ENCODE data around the gene SSC5D. TPM values are rescaled to one million over a fixed set of nuclear protein-coding genes. Genes with fewer than 3 reads are reported as not detected.

SSC5D gene
- total RNA-seq, 4 donors from 2014 or later = 1.7 to 2.9 (median 2.2) TPM

DNA sequence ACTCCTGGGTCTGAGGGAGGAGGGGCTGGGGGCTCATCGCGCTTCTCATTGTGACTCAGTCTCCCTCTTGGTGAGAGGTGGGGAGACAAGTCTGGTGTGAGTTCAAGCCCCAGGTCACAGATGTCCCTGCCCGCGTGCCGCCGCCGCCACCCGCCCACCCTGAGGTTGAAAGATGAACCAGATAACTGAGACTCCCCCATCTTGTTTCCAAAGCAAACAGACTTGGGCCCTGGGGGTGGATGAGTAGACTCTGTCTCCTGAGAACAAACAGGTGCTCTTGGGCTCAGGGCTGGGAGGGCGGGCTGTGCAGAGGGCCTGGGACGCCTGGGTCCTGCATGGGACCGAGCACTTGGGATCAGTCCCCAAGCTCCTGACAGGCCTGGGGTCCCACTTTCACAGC, 48.1 kb downstream of the SSC5D start:
- intact Hi-C loops (cut with DNase I) = no loop called here
- 81 to 93% methylated on average over 5 to 8 of the region's 11 CpGs for WGBS, 2 donors
- Histone ChIP-seq H3K27ac (no peak overlapping the region), H3K4me1 (no peaks in the 10 kb centered on the region), H3K4me3 (replicated peaks in 1 of 3) (no peak overlapping the region), H3K9me3 (no peaks in the 10 kb centered on the region), H3K36me3 (no peaks in the 10 kb centered on the region), H3K27me3 (no peaks in the 10 kb centered on the region)
- no peak for TF ChIP-seq POLR2A (IDR thresholded peaks at IDR 0.05)
- TF ChIP-seq, protein P1, sequence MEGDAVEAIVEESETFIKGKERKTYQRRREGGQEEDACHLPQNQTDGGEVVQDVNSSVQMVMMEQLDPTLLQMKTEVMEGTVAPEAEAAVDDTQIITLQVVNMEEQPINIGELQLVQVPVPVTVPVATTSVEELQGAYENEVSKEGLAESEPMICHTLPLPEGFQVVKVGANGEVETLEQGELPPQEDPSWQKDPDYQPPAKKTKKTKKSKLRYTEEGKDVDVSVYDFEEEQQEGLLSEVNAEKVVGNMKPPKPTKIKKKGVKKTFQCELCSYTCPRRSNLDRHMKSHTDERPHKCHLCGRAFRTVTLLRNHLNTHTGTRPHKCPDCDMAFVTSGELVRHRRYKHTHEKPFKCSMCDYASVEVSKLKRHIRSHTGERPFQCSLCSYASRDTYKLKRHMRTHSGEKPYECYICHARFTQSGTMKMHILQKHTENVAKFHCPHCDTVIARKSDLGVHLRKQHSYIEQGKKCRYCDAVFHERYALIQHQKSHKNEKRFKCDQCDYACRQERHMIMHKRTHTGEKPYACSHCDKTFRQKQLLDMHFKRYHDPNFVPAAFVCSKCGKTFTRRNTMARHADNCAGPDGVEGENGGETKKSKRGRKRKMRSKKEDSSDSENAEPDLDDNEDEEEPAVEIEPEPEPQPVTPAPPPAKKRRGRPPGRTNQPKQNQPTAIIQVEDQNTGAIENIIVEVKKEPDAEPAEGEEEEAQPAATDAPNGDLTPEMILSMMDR (IDR thresholded peaks at IDR 0.05) = no peak
- no peak for DNase-seq

DNA sequence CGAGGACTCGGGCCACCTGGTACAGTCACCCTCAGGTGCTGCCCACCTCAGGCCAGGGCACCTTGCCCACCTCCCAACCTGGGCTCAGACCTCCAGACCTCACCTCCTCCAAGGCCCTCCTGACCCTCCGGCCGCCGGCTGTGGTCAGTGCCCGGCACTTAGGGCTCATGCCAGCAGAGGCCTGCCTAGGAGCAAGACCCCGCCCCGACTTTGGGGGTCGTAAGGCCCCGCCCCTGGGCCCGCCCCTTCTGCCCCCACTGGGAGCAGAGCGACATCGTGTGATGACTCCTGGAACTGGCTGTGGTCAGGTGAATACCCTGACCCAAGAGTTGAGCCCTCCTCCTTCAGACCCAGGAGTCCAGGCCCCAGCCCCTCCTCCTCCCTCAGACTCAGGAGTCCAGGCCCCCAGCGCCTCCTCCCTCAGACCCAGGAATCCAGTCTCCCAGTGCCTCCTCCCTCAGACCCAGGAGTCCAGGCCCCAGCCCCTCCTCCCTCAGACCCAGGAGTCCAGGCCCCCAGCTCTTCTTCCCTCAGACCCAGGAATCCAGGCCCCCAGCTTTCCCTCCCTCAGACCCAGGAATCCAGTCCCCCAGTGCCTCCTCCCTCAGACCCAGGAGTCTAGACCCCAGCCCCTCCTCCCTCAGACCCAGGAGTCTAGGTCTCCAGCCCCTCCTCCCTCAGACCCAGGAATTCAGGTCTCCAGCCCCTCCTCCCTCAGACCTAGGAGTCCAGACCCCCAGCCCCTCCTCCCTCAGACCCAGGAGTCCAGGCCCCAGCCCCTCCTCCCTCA, 48.9 kb downstream of the SSC5D start, which contains the start of gene SBK2:
Gene SBK2 (minus strand): TSS at position 183 of the 790 bp plus-strand sequence. CDS start 839 bp downstream, outside the sequence.
- Histone ChIP-seq H3K27ac (no peak within 1 kb of the TSS), H3K36me3 (no peaks in the 10 kb centered on the region), H3K4me1 (no peaks in the 10 kb centered on the region), H3K27me3 (no peaks in the 10 kb centered on the region), H3K4me3 (replicated peaks in 1 of 3) (no peak within 1 kb of the TSS), H3K9me3 (no peaks in the 10 kb centered on the region)
- TF ChIP-seq, protein P1 (IDR thresholded peaks at IDR 0.05) = no peak
- no peak for TF ChIP-seq POLR2A (IDR thresholded peaks at IDR 0.05)
- DNase-seq = no peak
- intact Hi-C loops (cut with DNase I) = no loop called here
- WGBS, 2 donors = 29 to 43% methylated on average over 6 to 9 of the region's 14 CpGs

DNA sequence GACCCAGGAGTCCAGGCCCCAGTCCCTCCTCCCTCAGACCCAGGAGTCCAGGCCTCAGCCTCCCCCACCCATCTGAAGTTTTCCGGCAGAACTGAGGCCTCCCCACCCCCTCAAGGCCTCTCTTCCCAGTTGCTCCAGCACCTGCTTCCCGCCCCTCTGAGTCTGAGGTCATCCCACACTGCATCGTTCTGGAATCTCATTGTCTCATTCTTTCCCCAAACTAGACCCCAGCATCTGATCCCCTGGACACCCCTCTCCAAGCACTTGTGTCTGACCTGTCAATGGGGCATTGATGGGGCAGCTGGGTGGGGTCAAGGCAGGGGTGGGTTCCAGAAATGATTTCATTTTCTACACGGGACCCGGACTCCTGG, 49.5 kb downstream of the SSC5D start:
- no peak overlapping the region for H3K4me3 ChIP-seq (replicated peaks in 1 of 3)
- intact Hi-C loops (cut with DNase I) = no loop called here
- DNase-seq = no peak
- WGBS, 2 donors = 70 to 72% methylated on average over 5 of the region's 5 CpGs
- no peaks in the 10 kb centered on the region for H3K9me3 ChIP-seq
- H3K27ac ChIP-seq = no peak overlapping the region
- H3K36me3 ChIP-seq = no peaks in the 10 kb centered on the region
- no peaks in the 10 kb centered on the region for H3K27me3 ChIP-seq
- TF ChIP-seq, protein P1 (IDR thresholded peaks at IDR 0.05) = no peak
- TF ChIP-seq POLR2A (IDR thresholded peaks at IDR 0.05) = no peak
- no peaks in the 10 kb centered on the region for H3K4me1 ChIP-seq

DNA sequence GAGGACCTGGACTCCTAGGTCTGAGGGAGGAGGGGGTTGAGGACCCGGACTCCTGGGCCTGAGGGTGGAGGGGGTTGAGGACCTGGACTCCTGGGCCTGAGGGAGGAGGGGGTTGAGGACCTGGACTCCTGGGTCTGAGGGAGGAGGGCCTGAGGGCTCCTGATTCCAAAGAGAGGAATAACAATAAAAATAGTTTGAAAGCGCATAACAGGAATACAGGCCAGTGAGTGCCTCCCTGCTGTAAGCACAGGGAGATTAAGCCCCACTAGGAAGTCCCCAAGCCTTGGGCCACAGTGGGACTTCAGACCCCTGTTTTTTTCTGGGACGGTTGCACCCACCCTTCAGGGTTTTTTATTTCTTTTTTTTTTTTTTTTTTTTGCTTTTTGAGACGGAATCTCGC, 49.9 kb downstream of the SSC5D start:
- Histone ChIP-seq H3K36me3 (no peaks in the 10 kb centered on the region), H3K27me3 (no peaks in the 10 kb centered on the region), H3K4me3 (replicated peaks in 1 of 3) (no peak overlapping the region), H3K4me1 (no peaks in the 10 kb centered on the region), H3K9me3 (no peaks in the 10 kb centered on the region), H3K27ac (no peak overlapping the region)
- intact Hi-C loops (cut with DNase I) = no loop called here
- TF ChIP-seq POLR2A (IDR thresholded peaks at IDR 0.05) = no peak
- TF ChIP-seq, protein P1 (IDR thresholded peaks at IDR 0.05) = no peak
- no peak for DNase-seq
- WGBS, 2 donors = 86 to 89% methylated on average over 5 of the region's 5 CpGs

All from thyroid gland (tissue), 4 donors.